ENCODE measurements around the gene SESN3.
"Not testable (repeated sequence)": the region's sequence is repeated elsewhere in the genome, so short reads cannot be mapped to it uniquely, and the experiment has no call there.

Gene SESN3

GRCh38 chr11:95228081-95228749 is 2.8 kb downstream of the SESN3 start:
- DNase-seq (ENCODE audit: low spot score in 2 of 2), result no peak
- no peak overlapping the region for H3K27ac Mint-ChIP-seq (ENCODE audit: low read depth)
- ATAC-seq (replicated peaks; ENCODE audit: extremely low read depth, poor library complexity, severe bottlenecking), result no peak
- H3K4me1 Mint-ChIP-seq, result peaks cover 24% of the 10 kb centered on the region
- H3K4me3 Mint-ChIP-seq, result no peak overlapping the region
- H3K27me3 Mint-ChIP-seq, result no peaks in the 10 kb centered on the region
- H3K9me3 Mint-ChIP-seq, result no peaks in the 10 kb centered on the region
- H3K36me3 Mint-ChIP-seq (ENCODE audit: insufficient read depth), result peaks cover 7% of the 10 kb centered on the region

DNA sequence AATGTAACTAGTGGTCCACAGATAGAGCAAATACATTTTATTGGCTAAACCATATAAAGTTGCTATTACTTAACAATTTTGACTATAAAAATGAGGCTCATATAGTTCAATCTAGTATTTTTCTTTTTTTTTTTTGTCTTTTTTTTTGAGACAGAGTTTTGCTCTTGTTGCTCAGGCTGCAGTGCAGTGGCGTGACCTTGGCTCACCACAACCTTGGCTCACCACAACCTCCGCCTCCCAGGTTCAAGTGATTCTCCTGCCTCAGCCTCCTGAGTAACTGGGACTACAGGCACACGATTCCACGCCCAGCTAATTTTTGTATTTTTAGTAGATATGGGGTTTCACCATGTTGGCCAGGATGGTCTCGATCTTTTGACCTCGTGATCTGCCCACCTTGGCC is 3.9 kb downstream of the SESN3 start:
- not testable (repeated sequence) for DNase-seq (ENCODE audit: low spot score in 2 of 2); H3K27ac Mint-ChIP-seq (ENCODE audit: low read depth); ATAC-seq (replicated peaks; ENCODE audit: extremely low read depth, poor library complexity, severe bottlenecking); H3K4me3 Mint-ChIP-seq; H3K9me3 Mint-ChIP-seq; H3K27me3 Mint-ChIP-seq; H3K36me3 Mint-ChIP-seq (ENCODE audit: insufficient read depth)
- H3K4me1 Mint-ChIP-seq, result peaks cover 28% of the 10 kb centered on the region

DNA sequence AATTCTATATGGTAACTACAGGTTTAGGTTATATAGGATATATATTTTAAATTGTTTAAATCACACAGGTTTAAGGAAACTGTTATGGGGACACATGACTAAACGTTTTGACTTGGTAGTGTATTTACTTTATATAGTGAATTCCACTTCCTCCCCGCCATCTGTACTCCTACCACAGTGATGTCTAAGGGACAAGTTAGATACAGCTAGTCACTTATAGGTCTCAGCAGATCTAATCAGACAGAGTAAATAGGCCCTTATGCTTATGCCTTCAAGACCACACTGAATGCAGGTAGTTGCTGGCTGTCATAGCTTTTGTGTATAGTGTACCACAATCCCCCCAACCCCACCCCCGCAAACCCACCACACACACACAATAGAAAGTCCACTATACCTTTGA is 8.2 kb downstream of the SESN3 start:
- Mint-ChIP-seq H3K27ac (ENCODE audit: low read depth) (no peak overlapping the region), H3K4me3 (no peak overlapping the region), H3K36me3 (ENCODE audit: insufficient read depth) (peaks cover 1% of the 10 kb centered on the region), H3K27me3 (no peaks in the 10 kb centered on the region), H3K9me3 (no peaks in the 10 kb centered on the region), H3K4me1 (peaks cover 13% of the 10 kb centered on the region)
- ATAC-seq (replicated peaks; ENCODE audit: extremely low read depth, poor library complexity, severe bottlenecking), result no peak
- no peak for DNase-seq (ENCODE audit: low spot score in 2 of 2)

DNA sequence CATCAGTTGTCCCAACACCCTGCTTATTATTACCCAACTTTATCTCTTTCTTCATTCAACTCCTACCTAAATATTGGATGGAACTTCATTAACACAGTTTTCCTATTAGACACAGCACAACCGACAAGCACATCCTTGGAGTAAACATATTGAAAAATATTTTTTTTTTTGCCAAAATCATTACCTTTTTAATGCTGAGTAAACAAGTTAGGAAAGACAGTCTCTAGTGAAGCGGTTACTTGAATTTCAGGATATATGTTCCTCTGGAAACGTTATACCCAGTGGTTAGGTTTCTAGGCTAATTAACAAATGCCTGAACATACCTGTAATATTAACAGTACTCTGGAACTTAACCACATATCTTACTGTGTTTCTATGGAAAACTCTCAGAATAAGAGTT is 11.4 kb downstream of the SESN3 start:
- no peak overlapping the region for H3K4me3 Mint-ChIP-seq

DNA sequence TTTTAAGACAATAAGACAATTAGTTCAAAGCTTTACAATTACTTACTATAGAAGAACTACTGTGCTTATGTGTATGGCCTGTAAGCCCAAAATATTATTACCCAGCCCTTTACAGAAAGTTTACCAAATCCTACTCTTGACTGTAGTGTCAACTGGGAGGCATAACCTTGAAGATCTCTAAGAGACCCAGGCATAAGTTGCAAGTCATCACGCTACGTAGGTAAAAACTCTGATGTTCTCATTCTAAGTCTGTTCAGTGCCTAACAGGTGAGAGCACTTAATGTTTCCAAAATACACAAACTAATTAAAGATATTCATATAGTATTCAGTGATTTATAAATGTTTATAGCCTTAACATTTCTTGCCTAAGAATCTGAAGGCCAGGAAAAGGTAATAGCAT is 12.9 kb downstream of the SESN3 start:
- H3K27me3 Mint-ChIP-seq, result no peaks in the 10 kb centered on the region
- no peaks in the 10 kb centered on the region for H3K9me3 Mint-ChIP-seq
- peaks cover 3% of the 10 kb centered on the region for H3K4me1 Mint-ChIP-seq
- no peak overlapping the region for H3K27ac Mint-ChIP-seq (ENCODE audit: low read depth)
- DNase-seq (ENCODE audit: low spot score in 2 of 2) (no peak), ATAC-seq (replicated peaks; ENCODE audit: extremely low read depth, poor library complexity, severe bottlenecking) (no peak)
- H3K4me3 Mint-ChIP-seq, result no peak overlapping the region
- H3K36me3 Mint-ChIP-seq (ENCODE audit: insufficient read depth), result peaks cover 1% of the 10 kb centered on the region

More for the DNA sequence above, 11.4 kb downstream of the SESN3 start:
- ATAC-seq (replicated peaks; ENCODE audit: extremely low read depth, poor library complexity, severe bottlenecking), result no peak
- H3K27ac Mint-ChIP-seq (ENCODE audit: low read depth), result no peak overlapping the region
- peaks cover 1% of the 10 kb centered on the region for H3K36me3 Mint-ChIP-seq (ENCODE audit: insufficient read depth)
- H3K9me3 Mint-ChIP-seq, result no peaks in the 10 kb centered on the region
- DNase-seq (ENCODE audit: low spot score in 2 of 2), result no peak
- no peaks in the 10 kb centered on the region for H3K27me3 Mint-ChIP-seq
- H3K4me1 Mint-ChIP-seq, result peaks cover 6% of the 10 kb centered on the region

- Mint-ChIP-seq H3K4me3 (no peak overlapping the region), H3K27me3 (no peaks in the 10 kb centered on the region), H3K27ac (ENCODE audit: low read depth) (no peak overlapping the region), H3K9me3 (no peaks in the 10 kb centered on the region), H3K4me1 (no peaks in the 10 kb centered on the region), H3K36me3 (ENCODE audit: insufficient read depth) (peaks cover 3% of the 10 kb centered on the region)
- ATAC-seq (replicated peaks; ENCODE audit: extremely low read depth, poor library complexity, severe bottlenecking) (no peak), DNase-seq (ENCODE audit: low spot score in 2 of 2) (no peak)
Observed at GRCh38 chr11:95212609-95213008, 18.4 kb downstream of the SESN3 start.

- H3K27me3 Mint-ChIP-seq; ATAC-seq (replicated peaks; ENCODE audit: extremely low read depth, poor library complexity, severe bottlenecking); H3K9me3 Mint-ChIP-seq; H3K4me1 Mint-ChIP-seq; H3K27ac Mint-ChIP-seq (ENCODE audit: low read depth); H3K4me3 Mint-ChIP-seq; H3K36me3 Mint-ChIP-seq (ENCODE audit: insufficient read depth); DNase-seq (ENCODE audit: low spot score in 2 of 2): not testable (repeated sequence)
Observed at GRCh38 chr11:95209535-95209934, 21.5 kb downstream of the SESN3 start.

GRCh38 chr11:95200781-95201457 is 30.1 kb downstream of the SESN3 start:
- no peak for ATAC-seq (replicated peaks; ENCODE audit: extremely low read depth, poor library complexity, severe bottlenecking)
- Mint-ChIP-seq H3K27me3 (no peaks in the 10 kb centered on the region), H3K36me3 (ENCODE audit: insufficient read depth) (no peaks in the 10 kb centered on the region), H3K4me1 (peaks cover 20% of the 10 kb centered on the region), H3K27ac (ENCODE audit: low read depth) (no peak overlapping the region), H3K9me3 (no peaks in the 10 kb centered on the region), H3K4me3 (no peak overlapping the region)
- DNase-seq (ENCODE audit: low spot score in 2 of 2), result no peak

GRCh38 chr11:95195831-95196230 is 35.2 kb downstream of the SESN3 start:
- Mint-ChIP-seq H3K36me3 (ENCODE audit: insufficient read depth) (no peaks in the 10 kb centered on the region), H3K4me1 (peaks cover 14% of the 10 kb centered on the region), H3K27ac (ENCODE audit: low read depth) (no peak overlapping the region), H3K4me3 (no peak overlapping the region), H3K9me3 (no peaks in the 10 kb centered on the region), H3K27me3 (no peaks in the 10 kb centered on the region)
- ATAC-seq (replicated peaks; ENCODE audit: extremely low read depth, poor library complexity, severe bottlenecking), result no peak
- DNase-seq (ENCODE audit: low spot score in 2 of 2), result no peak

DNA sequence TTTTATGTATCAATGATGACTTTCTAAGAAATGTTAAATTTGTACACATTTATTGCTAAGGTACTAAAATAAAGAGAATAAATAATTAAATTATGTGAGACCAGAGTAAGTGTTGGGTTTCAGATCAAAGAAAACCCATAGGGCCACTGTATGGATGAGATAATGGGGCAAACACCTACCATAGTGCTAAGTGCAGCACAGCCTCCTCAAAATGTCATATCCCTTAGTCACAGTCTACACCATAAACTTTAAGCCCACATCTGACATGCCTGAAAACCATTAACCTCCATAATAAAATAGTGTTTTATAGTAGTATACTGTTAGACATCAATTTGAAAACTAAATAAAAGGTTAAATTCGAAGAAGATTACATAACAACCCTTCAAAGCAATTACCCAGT is 37.5 kb downstream of the SESN3 start:
- Mint-ChIP-seq H3K4me3 (no peak overlapping the region), H3K27ac (ENCODE audit: low read depth) (no peak overlapping the region), H3K36me3 (ENCODE audit: insufficient read depth) (peaks cover 4% of the 10 kb centered on the region), H3K27me3 (no peaks in the 10 kb centered on the region), H3K9me3 (no peaks in the 10 kb centered on the region), H3K4me1 (peaks cover 14% of the 10 kb centered on the region)
- ATAC-seq (replicated peaks; ENCODE audit: extremely low read depth, poor library complexity, severe bottlenecking) (no peak), DNase-seq (ENCODE audit: low spot score in 2 of 2) (no peak)

GRCh38 chr11:95192717-95193116 is 38.3 kb downstream of the SESN3 start:
- DNase-seq (ENCODE audit: low spot score in 2 of 2) (no peak), ATAC-seq (replicated peaks; ENCODE audit: extremely low read depth, poor library complexity, severe bottlenecking) (no peak)
- no peak overlapping the region for H3K27ac Mint-ChIP-seq (ENCODE audit: low read depth)
- H3K36me3 Mint-ChIP-seq (ENCODE audit: insufficient read depth), result peaks cover 4% of the 10 kb centered on the region
- H3K9me3 Mint-ChIP-seq, result no peaks in the 10 kb centered on the region
- H3K4me3 Mint-ChIP-seq, result no peak overlapping the region
- peaks cover 10% of the 10 kb centered on the region for H3K4me1 Mint-ChIP-seq
- no peaks in the 10 kb centered on the region for H3K27me3 Mint-ChIP-seq

DNA sequence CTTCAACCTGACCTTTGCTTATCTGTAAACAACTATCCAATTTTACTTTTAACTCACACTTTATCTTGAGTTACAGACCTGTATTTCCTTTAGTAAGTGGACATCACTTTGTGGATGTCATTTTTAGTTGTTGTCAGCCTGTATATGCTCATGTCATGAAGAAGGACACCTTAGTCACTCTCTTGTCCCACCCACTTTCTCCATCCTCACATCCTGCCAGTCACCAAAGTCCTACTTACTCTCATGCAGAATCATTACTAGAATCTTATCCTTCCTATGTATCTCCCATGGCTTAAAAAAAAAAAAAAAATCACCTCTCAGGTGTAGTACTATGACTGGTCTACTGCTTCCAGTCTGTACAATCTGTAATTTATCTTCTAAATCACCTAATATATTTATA is 43.3 kb downstream of the SESN3 start:
- DNase-seq (ENCODE audit: low spot score in 2 of 2), result no peak
- Mint-ChIP-seq H3K27me3 (no peaks in the 10 kb centered on the region), H3K36me3 (ENCODE audit: insufficient read depth) (peaks cover 15% of the 10 kb centered on the region), H3K27ac (ENCODE audit: low read depth) (peak overlapping the region; percentile 2), H3K4me3 (no peak overlapping the region), H3K4me1 (no peaks in the 10 kb centered on the region), H3K9me3 (no peaks in the 10 kb centered on the region)
- ATAC-seq (replicated peaks; ENCODE audit: extremely low read depth, poor library complexity, severe bottlenecking), result no peak

DNA sequence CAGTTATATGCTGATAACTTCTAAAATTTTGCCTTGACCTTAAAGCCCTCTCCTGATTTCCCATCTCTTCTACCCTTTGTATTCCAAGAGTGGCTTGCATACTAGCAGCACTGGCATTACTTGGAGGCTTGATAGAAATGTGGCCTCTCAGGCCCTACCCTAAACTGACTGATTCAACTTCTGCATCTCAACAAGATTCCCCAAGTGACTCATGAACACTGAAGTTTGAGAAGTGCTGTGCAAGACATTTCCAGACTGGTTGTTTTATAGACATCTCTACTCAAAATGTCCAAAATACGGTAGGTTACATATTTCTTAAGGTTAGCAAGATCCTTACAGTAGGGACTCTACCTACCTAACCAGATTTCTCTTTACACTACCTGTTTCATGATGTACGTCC is 48.6 kb downstream of the SESN3 start:
- peaks cover 16% of the 10 kb centered on the region for H3K36me3 Mint-ChIP-seq (ENCODE audit: insufficient read depth)
- no peaks in the 10 kb centered on the region for H3K9me3 Mint-ChIP-seq
- H3K4me3 Mint-ChIP-seq, result no peak overlapping the region
- ATAC-seq (replicated peaks; ENCODE audit: extremely low read depth, poor library complexity, severe bottlenecking) (no peak), DNase-seq (ENCODE audit: low spot score in 2 of 2) (no peak)
- H3K27me3 Mint-ChIP-seq, result no peaks in the 10 kb centered on the region
- H3K27ac Mint-ChIP-seq (ENCODE audit: low read depth), result no peak overlapping the region
- H3K4me1 Mint-ChIP-seq, result no peaks in the 10 kb centered on the region
